ENCODE data around the gene C10orf62.

The C10orf62 gene

DNA sequence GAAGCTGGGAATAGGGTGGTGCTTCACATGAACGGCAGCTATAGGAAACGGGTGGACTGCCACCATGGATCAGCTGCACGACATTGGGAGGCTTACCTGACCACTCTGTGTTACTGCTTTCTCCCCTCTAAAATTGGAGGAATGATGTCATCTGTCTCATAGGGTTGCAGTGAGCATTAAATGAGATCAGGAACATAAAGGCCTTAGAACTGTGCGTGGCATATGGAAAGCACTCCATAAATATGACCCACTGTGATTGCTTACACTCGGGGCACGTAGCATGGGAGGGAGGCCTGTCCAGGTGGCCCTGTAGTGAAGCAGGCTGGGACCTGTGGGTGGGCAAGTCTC is 9.7 kb downstream of the C10orf62 start:
- Histone ChIP-seq H3K9me2 (replicated peaks; ENCODE audit: insufficient read depth, low read length) (no peaks in the 10 kb centered on the region), H3K27ac (ENCODE audit: low read length) (no peak overlapping the region), H3K36me3 (replicated peaks; ENCODE audit: insufficient read depth, low read length) (no peaks in the 10 kb centered on the region), H3K9me3 (replicated peaks; ENCODE audit: insufficient read depth, low read length) (no peaks in the 10 kb centered on the region), H3K4me1 (ENCODE audit: low read length) (no peaks in the 10 kb centered on the region), H3K79me2 (ENCODE audit: low read length) (no peaks in the 10 kb centered on the region), H3K27me3 (replicated peaks; ENCODE audit: insufficient read depth, low read length) (no peaks in the 10 kb centered on the region), H3K4me2 (ENCODE audit: low read depth, low read length) (no peak overlapping the region), H3K9ac (ENCODE audit: low read length) (no peak overlapping the region), H4K20me1 (ENCODE audit: insufficient read depth, low read length) (no peaks in the 10 kb centered on the region), H3K4me3 (ENCODE audit: low read length) (no peak overlapping the region), H3F3A (ENCODE audit: insufficient read depth, low read length) (no peaks in the 10 kb centered on the region), H2AFZ (ENCODE audit: low read length) (no peak overlapping the region)
- TF ChIP-seq EZH2phosphoT487 (IDR thresholded peaks at IDR 0.05; ENCODE audit: low read length) = no peak
- TF ChIP-seq, protein P1, sequence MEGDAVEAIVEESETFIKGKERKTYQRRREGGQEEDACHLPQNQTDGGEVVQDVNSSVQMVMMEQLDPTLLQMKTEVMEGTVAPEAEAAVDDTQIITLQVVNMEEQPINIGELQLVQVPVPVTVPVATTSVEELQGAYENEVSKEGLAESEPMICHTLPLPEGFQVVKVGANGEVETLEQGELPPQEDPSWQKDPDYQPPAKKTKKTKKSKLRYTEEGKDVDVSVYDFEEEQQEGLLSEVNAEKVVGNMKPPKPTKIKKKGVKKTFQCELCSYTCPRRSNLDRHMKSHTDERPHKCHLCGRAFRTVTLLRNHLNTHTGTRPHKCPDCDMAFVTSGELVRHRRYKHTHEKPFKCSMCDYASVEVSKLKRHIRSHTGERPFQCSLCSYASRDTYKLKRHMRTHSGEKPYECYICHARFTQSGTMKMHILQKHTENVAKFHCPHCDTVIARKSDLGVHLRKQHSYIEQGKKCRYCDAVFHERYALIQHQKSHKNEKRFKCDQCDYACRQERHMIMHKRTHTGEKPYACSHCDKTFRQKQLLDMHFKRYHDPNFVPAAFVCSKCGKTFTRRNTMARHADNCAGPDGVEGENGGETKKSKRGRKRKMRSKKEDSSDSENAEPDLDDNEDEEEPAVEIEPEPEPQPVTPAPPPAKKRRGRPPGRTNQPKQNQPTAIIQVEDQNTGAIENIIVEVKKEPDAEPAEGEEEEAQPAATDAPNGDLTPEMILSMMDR (IDR thresholded peaks at IDR 0.05; ENCODE audit: low read length) = no peak
- TF ChIP-seq EZH2 (optimal IDR thresholded peaks at IDR 0.05; ENCODE audit: low read depth, low read length) = no peak
- no peak for DNase-seq

DNA sequence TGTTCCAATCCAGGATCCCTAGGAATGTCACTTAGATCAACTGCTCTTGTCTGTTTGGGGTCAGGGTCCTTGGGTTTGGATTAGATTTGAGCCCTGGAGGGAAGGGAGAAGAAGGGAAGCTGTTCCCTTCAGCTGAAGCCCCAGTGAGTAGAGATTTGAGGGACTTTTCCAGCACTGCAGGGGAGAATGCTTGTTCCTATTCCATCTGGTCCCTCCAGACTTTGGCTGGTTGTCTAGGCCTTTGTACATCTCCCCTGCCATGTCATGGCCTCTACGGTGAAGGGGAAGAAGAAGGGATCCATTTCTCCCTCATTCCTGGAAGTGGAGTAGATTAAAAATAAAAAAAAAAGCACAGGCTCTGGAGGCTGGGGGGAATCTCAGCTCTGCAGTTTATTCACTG is 11.1 kb downstream of the C10orf62 start:
- H3K4me3 ChIP-seq (ENCODE audit: low read length) = no peak overlapping the region
- H2AFZ ChIP-seq (ENCODE audit: low read length) = no peak overlapping the region
- H3F3A ChIP-seq (ENCODE audit: insufficient read depth, low read length) = no peaks in the 10 kb centered on the region
- no peaks in the 10 kb centered on the region for H3K79me2 ChIP-seq (ENCODE audit: low read length)
- no peaks in the 10 kb centered on the region for H3K4me1 ChIP-seq (ENCODE audit: low read length)
- DNase-seq = no peak
- no peak overlapping the region for H3K9ac ChIP-seq (ENCODE audit: low read length)
- no peaks in the 10 kb centered on the region for H3K9me2 ChIP-seq (replicated peaks; ENCODE audit: insufficient read depth, low read length)
- no peaks in the 10 kb centered on the region for H3K36me3 ChIP-seq (replicated peaks; ENCODE audit: insufficient read depth, low read length)
- H3K27ac ChIP-seq (ENCODE audit: low read length) = no peak overlapping the region
- H3K9me3 ChIP-seq (replicated peaks; ENCODE audit: insufficient read depth, low read length) = no peaks in the 10 kb centered on the region
- no peaks in the 10 kb centered on the region for H4K20me1 ChIP-seq (ENCODE audit: insufficient read depth, low read length)
- H3K27me3 ChIP-seq (replicated peaks; ENCODE audit: insufficient read depth, low read length) = no peaks in the 10 kb centered on the region
- TF ChIP-seq, protein P1 (IDR thresholded peaks at IDR 0.05; ENCODE audit: low read length) = no peak
- TF ChIP-seq EZH2phosphoT487 (IDR thresholded peaks at IDR 0.05; ENCODE audit: low read length) (no peak), EZH2 (optimal IDR thresholded peaks at IDR 0.05; ENCODE audit: low read depth, low read length) (no peak)
- H3K4me2 ChIP-seq (ENCODE audit: low read depth, low read length) = no peak overlapping the region

- no peaks in the 10 kb centered on the region for H3K36me3 ChIP-seq (replicated peaks; ENCODE audit: insufficient read depth, low read length)
- H3K9me2 ChIP-seq (replicated peaks; ENCODE audit: insufficient read depth, low read length) = no peaks in the 10 kb centered on the region
- H2AFZ ChIP-seq (ENCODE audit: low read length) = no peak overlapping the region
- H4K20me1 ChIP-seq (ENCODE audit: insufficient read depth, low read length) = no peaks in the 10 kb centered on the region
- no peaks in the 10 kb centered on the region for H3K27me3 ChIP-seq (replicated peaks; ENCODE audit: insufficient read depth, low read length)
- DNase-seq = no peak
- TF ChIP-seq EZH2phosphoT487 (IDR thresholded peaks at IDR 0.05; ENCODE audit: low read length) = no peak
- TF ChIP-seq EZH2 (optimal IDR thresholded peaks at IDR 0.05; ENCODE audit: low read depth, low read length) = no peak
- TF ChIP-seq, protein P1 (IDR thresholded peaks at IDR 0.05; ENCODE audit: low read length) = no peak
- H3K79me2 ChIP-seq (ENCODE audit: low read length) = no peaks in the 10 kb centered on the region
- H3K9ac ChIP-seq (ENCODE audit: low read length) = no peak overlapping the region
- H3K4me2 ChIP-seq (ENCODE audit: low read depth, low read length) = no peak overlapping the region
- no peaks in the 10 kb centered on the region for H3K4me1 ChIP-seq (ENCODE audit: low read length)
- no peaks in the 10 kb centered on the region for H3F3A ChIP-seq (ENCODE audit: insufficient read depth, low read length)
- H3K27ac ChIP-seq (ENCODE audit: low read length) = no peak overlapping the region
- H3K9me3 ChIP-seq (replicated peaks; ENCODE audit: insufficient read depth, low read length) = no peaks in the 10 kb centered on the region
- H3K4me3 ChIP-seq (ENCODE audit: low read length) = no peak overlapping the region
These were observed 12.0 kb downstream of the C10orf62 start for GRCh38 chr10:97601268-97602215.

Measured in MM.1S (cell line).